ENCODE measurements around the gene SERPINA5. TPM values are rescaled to one million over a fixed set of nuclear protein-coding genes. Genes with fewer than 3 reads are reported as not detected.

Gene SERPINA5
- not detected in 2 replicates for total RNA-seq

GRCh38 chr14:94581127-94581999, at the start of gene SERPINA5:
TSS of gene SERPINA5 (plus strand) at chr14:94581426. CDS start at chr14:94587363, 5,937 bp downstream.

GRCh38 chr14:94560751-94561655, 20.2 kb upstream of the SERPINA5 start, which contains the start of gene SERPINA4:
TSS of gene SERPINA4 (plus strand) at chr14:94561442. CDS start at chr14:94563483, 2,041 bp downstream.

GRCh38 chr14:94612174-94612573, 30.9 kb downstream of the SERPINA5 start, which contains the start of gene SERPINA3:
TSS of gene SERPINA3 (plus strand) at chr14:94612391. CDS start at chr14:94614442, 2,051 bp downstream.

Other genes starting within 250 kb of the SERPINA5 start
- not detected in 2 replicates for gene SERPINA2, start 214.7 kb upstream of the SERPINA5 start, total RNA-seq
- gene SERPINA1, start 192.8 kb upstream of the SERPINA5 start, total RNA-seq = under 0.01 and 0.22 TPM in 2 replicates
- gene SERPINA11, start 128.6 kb upstream of the SERPINA5 start, total RNA-seq = not detected in 2 replicates
- gene SERPINA9, start 105.2 kb upstream of the SERPINA5 start, total RNA-seq = not detected in 2 replicates
- gene SERPINA12, start 72.0 kb upstream of the SERPINA5 start, total RNA-seq = not detected in 2 replicates
- gene SERPINA4, start 20.0 kb upstream of the SERPINA5 start, total RNA-seq = not detected in 2 replicates
- gene SERPINA3, start 31.0 kb downstream of the SERPINA5 start, total RNA-seq = 0.54 TPM in 1 of 2 replicates, not detected in the other
- 2.0 and 3.0 TPM in 2 replicates for gene GSC, start 188.7 kb downstream of the SERPINA5 start, total RNA-seq